Left lung (tissue), 10 donors: ENCODE results near the gene KMT2B. TPM values are rescaled to one million over a fixed set of nuclear protein-coding genes. Genes with fewer than 3 reads are reported as not detected.
"Not testable (repeated sequence)": the region's sequence is repeated elsewhere in the genome, so short reads cannot be mapped to it uniquely, and the experiment has no call there.

Source experiments
- ATAC-seq: fragments of 200-7000 bp; cut with Tn5 transposase; one replicate; pipeline ENCODE4 v1.9.1; 2020; ENCODE audit warnings: moderate library complexity
- DNase-seq, 4 donors: peaks; one replicate each; pipeline ENCODE4 v3.0.0-alpha.2; 2013 to 2020
- H3K27ac ChIP-seq, 2 donors: fragments of 200-600 bp; sonication (generic) in 1 of 2; one replicate each; pipeline versions ENCODE4 v1.5.0 to v1.8.0; 2020 to 2021
- H3K27me3 ChIP-seq, 2 donors: fragments of 200-600 bp; sonication (generic) in 1 of 2; one replicate each; pipeline versions ENCODE4 v1.5.0 to v1.8.0; 2020 to 2021
- H3K36me3 ChIP-seq, 2 donors: fragments of 200-600 bp; sonication (generic) in 1 of 2; one replicate each; pipeline versions ENCODE4 v1.5.0 to v1.8.0; 2020 to 2021
- H3K4me1 ChIP-seq, 2 donors: fragments of 200-600 bp; one replicate each; pipeline ENCODE4 v1.8.0; 2021
- H3K4me3 ChIP-seq, 2 donors: fragments of 200-600 bp; sonication (generic) in 1 of 2; one replicate each; pipeline versions ENCODE4 v1.5.0 to v1.8.0; 2020 to 2021; ENCODE audit warnings: mild to moderate bottlenecking in 1 of 2
- H3K9me3 ChIP-seq, 2 donors: fragments of 200-600 bp; sonication (generic) in 1 of 2; one replicate each; pipeline versions ENCODE4 v1.5.0 to v1.8.0; 2020 to 2021
- intact Hi-C, 2 donors: fragments of 100-400 bp; cut with DNase I; formaldehyde crosslinking; loops; one replicate each; pipeline versions ENCODE4 v1.11.2 to v1.14.2; 2022
- polyA plus RNA-seq, 6 donors: library from polyadenylated mRNA; unstranded; fragments of 120-200 nt; gene quantifications; one replicate each; pipeline ENCODE4 v1.2.1, GENCODE V29; 2013; ENCODE audit not compliant: insufficient read length in 6 of 6
- total RNA-seq, 2 donors: library from RNA; stranded (reverse); fragmentation: NEBNext Ultra II Directional; extraction: Animal tissue kit (Norgen Biotek cat#: 25700); gene quantifications; one replicate each; pipeline ENCODE4 v1.2.1, GENCODE V29; 2021
- TF ChIP-seq, protein P1 (sequence below), 2 donors: fragments of 200-600 bp; sonication (generic) in 1 of 2; IDR thresholded peaks; one replicate each; pipeline versions ENCODE4 v1.5.0 to v1.8.0; 2021; ENCODE audit warnings: antibody characterized with exemption in 2 of 2
- donor health status: DM: no; HTN: yes; CAD: no.
- donor health status: DM: no; HTN: no; CAD: no.

The KMT2B gene
- total and polyA plus RNA-seq, 8 donors = 27.9 to 39.1 (median 33.9) TPM

GRCh38 chr19:35671818-35672217 lies 46.0 kb upstream of the KMT2B start:
- H3K27ac ChIP-seq = no peak overlapping the region
- H3K4me1 ChIP-seq = peaks cover 0 to 9% of the 10 kb centered on the region in 2 donors
- DNase-seq = no peak
- H3K27me3 ChIP-seq = peaks cover 9 to 58% of the 10 kb centered on the region in 2 donors
- H3K4me3 ChIP-seq = no peak overlapping the region
- H3K36me3 ChIP-seq = no peaks in the 10 kb centered on the region
- no peaks in the 10 kb centered on the region for H3K9me3 ChIP-seq
- no peak for ATAC-seq
- intact Hi-C loops = no loop called here
- TF ChIP-seq, protein P1, sequence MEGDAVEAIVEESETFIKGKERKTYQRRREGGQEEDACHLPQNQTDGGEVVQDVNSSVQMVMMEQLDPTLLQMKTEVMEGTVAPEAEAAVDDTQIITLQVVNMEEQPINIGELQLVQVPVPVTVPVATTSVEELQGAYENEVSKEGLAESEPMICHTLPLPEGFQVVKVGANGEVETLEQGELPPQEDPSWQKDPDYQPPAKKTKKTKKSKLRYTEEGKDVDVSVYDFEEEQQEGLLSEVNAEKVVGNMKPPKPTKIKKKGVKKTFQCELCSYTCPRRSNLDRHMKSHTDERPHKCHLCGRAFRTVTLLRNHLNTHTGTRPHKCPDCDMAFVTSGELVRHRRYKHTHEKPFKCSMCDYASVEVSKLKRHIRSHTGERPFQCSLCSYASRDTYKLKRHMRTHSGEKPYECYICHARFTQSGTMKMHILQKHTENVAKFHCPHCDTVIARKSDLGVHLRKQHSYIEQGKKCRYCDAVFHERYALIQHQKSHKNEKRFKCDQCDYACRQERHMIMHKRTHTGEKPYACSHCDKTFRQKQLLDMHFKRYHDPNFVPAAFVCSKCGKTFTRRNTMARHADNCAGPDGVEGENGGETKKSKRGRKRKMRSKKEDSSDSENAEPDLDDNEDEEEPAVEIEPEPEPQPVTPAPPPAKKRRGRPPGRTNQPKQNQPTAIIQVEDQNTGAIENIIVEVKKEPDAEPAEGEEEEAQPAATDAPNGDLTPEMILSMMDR (IDR thresholded peaks at IDR 0.05) = no peak

GRCh38 chr19:35673121-35673804 lies 44.5 kb upstream of the KMT2B start:
- intact Hi-C loops = no loop called here
- H3K4me3 ChIP-seq = peak overlapping the region; percentile 4 to 12
- DNase-seq = peak in 1 of 4 donors; percentile 79
- H3K27me3 ChIP-seq = peaks cover 9 to 70% of the 10 kb centered on the region in 2 donors
- TF ChIP-seq, protein P1 (IDR thresholded peaks at IDR 0.05) = no peak
- ATAC-seq = peak; percentile 88
- H3K27ac ChIP-seq = no peak overlapping the region
- peaks cover 0 to 9% of the 10 kb centered on the region in 2 donors for H3K4me1 ChIP-seq
- H3K9me3 ChIP-seq = no peaks in the 10 kb centered on the region
- no peaks in the 10 kb centered on the region for H3K36me3 ChIP-seq

DNA sequence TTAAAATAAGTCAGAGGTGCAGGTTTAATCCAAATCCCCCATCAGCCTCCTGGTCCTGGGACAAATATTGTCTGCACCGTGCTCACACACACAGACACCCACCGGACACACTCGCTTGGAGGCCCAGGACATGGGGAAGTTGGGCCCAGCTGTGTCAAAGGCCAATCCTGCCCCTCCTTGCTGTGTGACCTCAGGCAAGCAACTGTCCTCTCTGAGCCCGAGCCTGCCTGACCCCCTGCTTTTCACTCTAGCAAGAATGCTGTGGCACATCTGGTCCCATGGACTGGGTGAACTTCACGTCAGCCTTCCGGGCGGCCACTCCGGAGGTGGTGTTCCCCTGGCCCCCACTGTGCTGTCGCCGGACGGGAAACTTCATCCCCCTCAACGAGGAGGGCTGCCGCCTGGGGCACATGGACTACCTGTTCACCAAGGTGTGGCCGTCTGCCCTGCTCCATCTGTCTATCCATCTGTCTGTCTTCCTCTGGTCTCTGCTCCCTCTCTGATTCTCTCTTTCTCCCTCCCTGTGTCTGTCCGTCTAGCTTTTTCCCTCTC lies 42.1 kb upstream of the KMT2B start:
- Histone ChIP-seq H3K36me3 (no peaks in the 10 kb centered on the region), H3K9me3 (no peaks in the 10 kb centered on the region), H3K4me1 (peaks cover 0 to 9% of the 10 kb centered on the region in 2 donors), H3K27me3 (peaks cover 9 to 65% of the 10 kb centered on the region in 2 donors), H3K27ac (no peak overlapping the region), H3K4me3 (no peak overlapping the region)
- TF ChIP-seq, protein P1 (IDR thresholded peaks at IDR 0.05) = no peak
- intact Hi-C loops = no loop called here
- DNase-seq = peak in 1 of 4 donors; percentile 66
- ATAC-seq = no peak

DNA sequence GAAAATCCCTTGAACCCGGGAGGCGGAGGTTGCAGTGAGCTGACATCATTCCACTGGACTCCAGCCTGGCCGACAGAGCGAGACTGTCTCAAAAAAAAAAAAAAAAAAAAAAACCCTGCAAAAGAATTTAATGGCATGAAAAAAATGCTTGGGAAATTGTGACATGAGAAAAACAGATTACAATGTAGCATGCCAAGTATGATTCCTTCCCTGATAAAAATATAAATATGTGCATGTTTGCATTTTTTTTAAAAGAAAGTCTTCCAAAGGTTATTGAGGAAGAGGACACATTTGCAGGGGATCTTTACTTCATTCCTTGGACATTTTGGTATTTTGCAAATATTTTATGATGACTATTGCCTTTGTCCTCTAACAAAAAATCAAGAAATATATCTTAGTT lies 28.0 kb upstream of the KMT2B start:
- intact Hi-C loops = no loop called here
- Histone ChIP-seq H3K36me3 (no peaks in the 10 kb centered on the region), H3K4me3 (no peak overlapping the region), H3K9me3 (no peaks in the 10 kb centered on the region), H3K4me1 (no peaks in the 10 kb centered on the region), H3K27ac (no peak overlapping the region), H3K27me3 (peaks cover 0 to 7% of the 10 kb centered on the region in 2 donors)
- TF ChIP-seq, protein P1 (IDR thresholded peaks at IDR 0.05) = no peak
- DNase-seq = no peak
- ATAC-seq = no peak

GRCh38 chr19:35691106-35691505 lies 26.7 kb upstream of the KMT2B start:
- H3K36me3 ChIP-seq, H3K9me3 ChIP-seq, ATAC-seq, H3K4me1 ChIP-seq, H3K4me3 ChIP-seq, H3K27me3 ChIP-seq, intact Hi-C loops, DNase-seq, H3K27ac ChIP-seq: not testable (repeated sequence)
